K562 (cell line): ENCODE measurements around the gene TMED6. TPM values are rescaled to one million over a fixed set of nuclear protein-coding genes. Genes with fewer than 3 reads are reported as not detected.
A peak's percentile ranks its signal among the peaks of the same experiment; 100 is the strongest.

Experiments
- BRD4 ChIP-seq: fragments of 200-600 bp; sonication (generic); IDR thresholded peaks from 2 replicates; pipeline ENCODE4 v1.6.1; 2017; ENCODE audit warnings: inconsistent platforms
- CBFA2T2 ChIP-seq: fragments of 450-650 bp; conservative IDR thresholded peaks from 2 replicates; pipeline ENCODE4 v1.6.1; 2017; ENCODE audit warnings: mild to moderate bottlenecking
- NCOA1 ChIP-seq: fragments of 450-650 bp; IDR thresholded peaks from 2 replicates; pipeline ENCODE4 v1.6.1; 2016; ENCODE audit warnings: low read depth
- PHF20 ChIP-seq: fragments of 450-650 bp; IDR thresholded peaks from 2 replicates; pipeline ENCODE4 v1.6.1; 2018; ENCODE audit not compliant: partially characterized antibody
- PRPF4 ChIP-seq: fragments of 200-400 bp; formaldehyde crosslinking; IDR thresholded peaks from one replicate; pipeline ENCODE4 v1.6.1; 2017; ENCODE audit warnings: low read length, low read depth, mild to moderate bottlenecking; ENCODE audit not compliant: insufficient read depth, poor library complexity, severe bottlenecking
- PTBP1 ChIP-seq: fragments of 200-400 bp; formaldehyde crosslinking; IDR thresholded peaks from 2 replicates; pipeline ENCODE4 v1.6.1; 2017; ENCODE audit warnings: low read depth, low read length
- SPI1 ChIP-seq: IDR thresholded peaks from 2 replicates; pipeline ENCODE4 v1.6.1; 2011; ENCODE audit warnings: low read depth, low read length, control low read depth, borderline replicate concordance
- ZBTB9 ChIP-seq: fragments of 450-650 bp; formaldehyde crosslinking; IDR thresholded peaks from 2 replicates; pipeline ENCODE4 v1.4.0; 2020; ENCODE audit warnings: mild to moderate bottlenecking, moderate library complexity
- polyA plus RNA-seq, 8 experiments: library from polyadenylated mRNA; depleted of rRNA in 4 of 8; stranded (reverse) in 5 of 8; unstranded in 3 of 8; fragments of >200 nt; fragmentation: Nextera tagmentation in 2 of 8; fragmentation: Illumina TruSeq in 1 of 8; extraction: Ambion mirVana in 2 of 8; extraction: Trizol in 1 of 8; gene quantifications; 2 replicates each; pipeline versions ENCODE4 v1.2.1 to v1.2.3, GENCODE V29; 2011 to 2014; ENCODE audit warnings: inconsistent platforms in 1 of 8, missing spikeins in 1 of 8
- total RNA-seq, 7 experiments: library from RNA; depleted of rRNA in 6 of 7; stranded (reverse); fragments of >200 nt in 6 of 7; fragmentation: Illumina TruSeq in 2 of 7; extraction: Trizol in 2 of 7; gene quantifications; 2 replicates each; pipeline versions ENCODE4 v1.2.1 to v1.2.3, GENCODE V29; 2011 to 2021; ENCODE audit warnings: low replicate concordance in 1 of 7
- TF ChIP-seq, protein P1 (sequence below): fragments of 450-650 bp; IDR thresholded peaks from 2 replicates; pipeline ENCODE4 v1.6.1; 2016; ENCODE audit warnings: low read depth
- TF ChIP-seq, protein P2 (sequence below): fragments of 450-650 bp; formaldehyde crosslinking; IDR thresholded peaks from 2 replicates; pipeline ENCODE4 v1.4.0; 2022; ENCODE audit warnings: mild to moderate bottlenecking, moderate library complexity
- TF ChIP-seq, protein P3 (sequence below), 2 experiments: fragments of 200-800 bp in 1 of 2; sonication (Bioruptor generic) in 1 of 2; sonication (generic) in 1 of 2; formaldehyde crosslinking in 1 of 2; IDR thresholded peaks in 1 of 2; conservative IDR thresholded peaks in 1 of 2; 2 replicates each; pipeline versions ENCODE4 v1.5.0 to v1.6.1; 2016 to 2020; ENCODE audit warnings: missing compliant biosample characterization in 1 of 2, missing genetic modification characterization in 1 of 2, missing genetic modification reagents in 1 of 2
- TF ChIP-seq, protein P4 (sequence below): fragments of 200-400 bp; formaldehyde crosslinking; IDR thresholded peaks from 2 replicates; pipeline ENCODE4 v1.6.1; 2017; ENCODE audit warnings: mild to moderate bottlenecking, low read depth, low read length, moderate library complexity

TMED6 gene
- total and polyA plus RNA-seq, 9 of the 15 experiments (the other 6 are each of a cell fraction or from before 2014, with no cell fraction given), result 0.14 to 0.45 (median 0.25) TPM; not detected in 2

DNA sequence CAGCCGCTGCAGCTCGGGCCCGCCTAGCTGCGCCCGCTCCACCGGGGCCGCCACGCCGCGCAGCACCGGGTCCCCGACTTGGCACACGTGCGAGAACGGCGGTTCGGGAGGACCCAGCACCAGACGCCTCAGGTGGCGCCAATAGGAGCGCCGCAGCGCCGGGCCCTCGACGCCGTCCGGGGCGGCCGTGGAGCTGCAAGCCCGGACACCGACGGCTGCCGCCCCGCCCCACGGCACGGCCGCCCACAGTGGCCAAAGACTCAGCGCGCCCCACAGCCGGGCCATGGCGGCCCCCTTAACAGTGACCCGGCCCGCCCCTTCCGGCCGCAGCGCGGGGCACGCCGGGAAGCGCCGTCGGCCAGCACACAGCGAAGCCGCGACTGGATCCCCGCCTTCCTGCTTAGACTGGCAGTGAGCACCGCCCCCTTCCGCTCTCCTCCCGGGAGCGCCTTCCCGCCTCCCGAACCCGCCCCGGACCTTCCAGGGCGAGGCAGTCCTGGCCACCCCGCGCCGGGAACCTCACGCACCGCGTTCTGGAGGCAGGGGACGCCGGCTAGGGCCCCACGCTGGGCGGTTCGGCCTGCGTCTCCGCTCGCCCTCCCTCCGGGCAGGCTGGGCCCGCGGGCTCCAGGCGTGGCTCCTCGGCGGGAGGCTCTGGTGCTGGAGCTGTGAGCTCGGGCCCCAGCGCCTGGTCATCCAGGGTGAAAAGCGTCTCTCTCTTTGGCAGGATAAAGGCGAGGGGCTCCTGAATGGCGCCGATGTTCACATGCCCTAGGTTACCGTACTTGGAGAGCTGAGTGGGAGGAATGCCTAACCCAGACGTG, 21.1 kb downstream of the TMED6 start, which contains the start of gene PDF (continued):
- TF ChIP-seq, protein P1, sequence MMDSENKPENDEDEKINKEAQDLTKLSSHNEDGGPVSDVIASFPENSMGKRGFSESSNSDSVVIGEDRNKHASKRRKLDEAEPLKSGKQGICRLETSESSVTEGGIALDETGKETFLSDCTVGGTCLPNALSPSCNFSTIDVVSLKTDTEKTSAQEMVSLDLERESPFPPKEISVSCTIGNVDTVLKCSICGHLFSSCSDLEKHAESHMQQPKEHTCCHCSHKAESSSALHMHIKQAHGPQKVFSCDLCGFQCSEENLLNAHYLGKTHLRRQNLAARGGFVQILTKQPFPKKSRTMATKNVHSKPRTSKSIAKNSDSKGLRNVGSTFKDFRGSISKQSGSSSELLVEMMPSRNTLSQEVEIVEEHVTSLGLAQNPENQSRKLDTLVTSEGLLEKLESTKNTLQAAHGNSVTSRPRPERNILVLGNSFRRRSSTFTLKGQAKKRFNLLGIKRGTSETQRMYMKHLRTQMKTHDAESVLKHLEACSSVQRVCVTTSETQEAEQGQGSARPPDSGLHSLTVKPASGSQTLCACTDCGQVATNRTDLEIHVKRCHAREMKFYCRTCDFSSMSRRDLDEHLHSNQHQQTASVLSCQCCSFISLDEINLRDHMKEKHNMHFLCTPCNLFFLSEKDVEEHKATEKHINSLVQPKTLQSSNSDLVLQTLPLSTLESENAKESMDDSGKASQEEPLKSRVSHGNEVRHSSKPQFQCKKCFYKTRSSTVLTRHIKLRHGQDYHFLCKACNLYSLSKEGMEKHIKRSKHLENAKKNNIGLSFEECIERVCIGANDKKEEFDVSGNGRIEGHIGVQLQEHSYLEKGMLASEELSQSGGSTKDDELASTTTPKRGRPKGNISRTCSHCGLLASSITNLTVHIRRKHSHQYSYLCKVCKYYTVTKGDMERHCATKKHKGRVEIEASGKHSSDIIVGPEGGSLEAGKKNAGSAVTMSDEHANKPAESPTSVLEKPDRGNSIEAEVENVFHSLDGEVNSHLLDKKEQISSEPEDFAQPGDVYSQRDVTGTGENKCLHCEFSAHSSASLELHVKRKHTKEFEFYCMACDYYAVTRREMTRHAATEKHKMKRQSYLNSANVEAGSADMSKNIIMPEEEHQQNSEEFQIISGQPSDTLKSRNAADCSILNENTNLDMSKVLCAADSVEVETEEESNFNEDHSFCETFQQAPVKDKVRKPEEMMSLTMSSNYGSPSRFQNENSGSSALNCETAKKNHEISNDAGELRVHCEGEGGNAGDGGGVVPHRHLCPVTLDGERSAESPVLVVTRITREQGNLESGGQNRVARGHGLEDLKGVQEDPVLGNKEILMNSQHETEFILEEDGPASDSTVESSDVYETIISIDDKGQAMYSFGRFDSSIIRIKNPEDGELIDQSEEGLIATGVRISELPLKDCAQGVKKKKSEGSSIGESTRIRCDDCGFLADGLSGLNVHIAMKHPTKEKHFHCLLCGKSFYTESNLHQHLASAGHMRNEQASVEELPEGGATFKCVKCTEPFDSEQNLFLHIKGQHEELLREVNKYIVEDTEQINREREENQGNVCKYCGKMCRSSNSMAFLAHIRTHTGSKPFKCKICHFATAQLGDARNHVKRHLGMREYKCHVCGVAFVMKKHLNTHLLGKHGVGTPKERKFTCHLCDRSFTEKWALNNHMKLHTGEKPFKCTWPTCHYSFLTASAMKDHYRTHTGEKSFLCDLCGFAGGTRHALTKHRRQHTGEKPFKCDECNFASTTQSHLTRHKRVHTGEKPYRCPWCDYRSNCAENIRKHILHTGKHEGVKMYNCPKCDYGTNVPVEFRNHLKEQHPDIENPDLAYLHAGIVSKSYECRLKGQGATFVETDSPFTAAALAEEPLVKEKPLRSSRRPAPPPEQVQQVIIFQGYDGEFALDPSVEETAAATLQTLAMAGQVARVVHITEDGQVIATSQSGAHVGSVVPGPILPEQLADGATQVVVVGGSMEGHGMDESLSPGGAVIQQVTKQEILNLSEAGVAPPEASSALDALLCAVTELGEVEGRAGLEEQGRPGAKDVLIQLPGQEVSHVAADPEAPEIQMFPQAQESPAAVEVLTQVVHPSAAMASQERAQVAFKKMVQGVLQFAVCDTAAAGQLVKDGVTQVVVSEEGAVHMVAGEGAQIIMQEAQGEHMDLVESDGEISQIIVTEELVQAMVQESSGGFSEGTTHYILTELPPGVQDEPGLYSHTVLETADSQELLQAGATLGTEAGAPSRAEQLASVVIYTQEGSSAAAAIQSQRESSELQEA, result no peak
- TF ChIP-seq, protein P2, sequence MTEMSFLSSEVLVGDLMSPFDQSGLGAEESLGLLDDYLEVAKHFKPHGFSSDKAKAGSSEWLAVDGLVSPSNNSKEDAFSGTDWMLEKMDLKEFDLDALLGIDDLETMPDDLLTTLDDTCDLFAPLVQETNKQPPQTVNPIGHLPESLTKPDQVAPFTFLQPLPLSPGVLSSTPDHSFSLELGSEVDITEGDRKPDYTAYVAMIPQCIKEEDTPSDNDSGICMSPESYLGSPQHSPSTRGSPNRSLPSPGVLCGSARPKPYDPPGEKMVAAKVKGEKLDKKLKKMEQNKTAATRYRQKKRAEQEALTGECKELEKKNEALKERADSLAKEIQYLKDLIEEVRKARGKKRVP (CRISPR knock-in tag), result peak; percentile 74
- no peak for TF ChIP-seq NCOA1
- TF ChIP-seq PHF20, result peak; percentile 80
- TF ChIP-seq, protein P3, sequence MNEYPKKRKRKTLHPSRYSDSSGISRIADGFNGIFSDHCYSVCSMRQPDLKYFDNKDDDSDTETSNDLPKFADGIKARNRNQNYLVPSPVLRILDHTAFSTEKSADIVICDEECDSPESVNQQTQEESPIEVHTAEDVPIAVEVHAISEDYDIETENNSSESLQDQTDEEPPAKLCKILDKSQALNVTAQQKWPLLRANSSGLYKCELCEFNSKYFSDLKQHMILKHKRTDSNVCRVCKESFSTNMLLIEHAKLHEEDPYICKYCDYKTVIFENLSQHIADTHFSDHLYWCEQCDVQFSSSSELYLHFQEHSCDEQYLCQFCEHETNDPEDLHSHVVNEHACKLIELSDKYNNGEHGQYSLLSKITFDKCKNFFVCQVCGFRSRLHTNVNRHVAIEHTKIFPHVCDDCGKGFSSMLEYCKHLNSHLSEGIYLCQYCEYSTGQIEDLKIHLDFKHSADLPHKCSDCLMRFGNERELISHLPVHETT (CRISPR knock-in tag; conservative IDR thresholded peaks at IDR 0.05 in 1 of 2, IDR thresholded peaks at IDR 0.05 in 1 of 2), result peak in 1 of 2 experiments; percentile 89; a peak in 2 of 4 replicates
- TF ChIP-seq, protein P4, sequence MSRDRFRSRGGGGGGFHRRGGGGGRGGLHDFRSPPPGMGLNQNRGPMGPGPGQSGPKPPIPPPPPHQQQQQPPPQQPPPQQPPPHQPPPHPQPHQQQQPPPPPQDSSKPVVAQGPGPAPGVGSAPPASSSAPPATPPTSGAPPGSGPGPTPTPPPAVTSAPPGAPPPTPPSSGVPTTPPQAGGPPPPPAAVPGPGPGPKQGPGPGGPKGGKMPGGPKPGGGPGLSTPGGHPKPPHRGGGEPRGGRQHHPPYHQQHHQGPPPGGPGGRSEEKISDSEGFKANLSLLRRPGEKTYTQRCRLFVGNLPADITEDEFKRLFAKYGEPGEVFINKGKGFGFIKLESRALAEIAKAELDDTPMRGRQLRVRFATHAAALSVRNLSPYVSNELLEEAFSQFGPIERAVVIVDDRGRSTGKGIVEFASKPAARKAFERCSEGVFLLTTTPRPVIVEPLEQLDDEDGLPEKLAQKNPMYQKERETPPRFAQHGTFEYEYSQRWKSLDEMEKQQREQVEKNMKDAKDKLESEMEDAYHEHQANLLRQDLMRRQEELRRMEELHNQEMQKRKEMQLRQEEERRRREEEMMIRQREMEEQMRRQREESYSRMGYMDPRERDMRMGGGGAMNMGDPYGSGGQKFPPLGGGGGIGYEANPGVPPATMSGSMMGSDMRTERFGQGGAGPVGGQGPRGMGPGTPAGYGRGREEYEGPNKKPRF, result no peak
- TF ChIP-seq CBFA2T2, result no peak
- no peak for TF ChIP-seq BRD4
- peak; percentile 53; the same call in 1 of the 2 replicates for TF ChIP-seq SPI1
- peak; percentile 46 for TF ChIP-seq PRPF4
- no peak for TF ChIP-seq PTBP1
- TF ChIP-seq ZBTB9, result 0 out of 2 replicates have a peak, but pooled peaks have one; percentile 71
